DOHH2 (cell line): ENCODE data around the gene BNIP5.

ENCODE experiments used
- H3F3A ChIP-seq: fragments of 200-600 bp; sonication (generic), shearing (Covaris generic); 2 replicates; pipeline ENCODE4 v1.6.0; 2016; ENCODE audit warnings: antibody characterized with exemption, mild to moderate bottlenecking; ENCODE audit not compliant: control insufficient read depth, insufficient read depth
- H3K27ac ChIP-seq: fragments of 200-600 bp; sonication (generic); 2 replicates; pipeline ENCODE4 v1.5.1; 2014; ENCODE audit warnings: low read depth, mild to moderate bottlenecking, low read length, moderate library complexity
- H3K27me3 ChIP-seq: fragments of 200-600 bp; sonication (generic); 2 replicates; pipeline ENCODE4 v1.6.1; 2014; ENCODE audit warnings: mild to moderate bottlenecking, low read length, mixed read lengths; ENCODE audit not compliant: control insufficient read depth
- H3K36me3 ChIP-seq: fragments of 200-600 bp; sonication (generic); 2 replicates; pipeline ENCODE4 v1.6.1; 2014; ENCODE audit warnings: mild to moderate bottlenecking, low read length, moderate library complexity, mixed read lengths; ENCODE audit not compliant: control insufficient read depth
- H3K4me1 ChIP-seq: fragments of 200-600 bp; sonication (generic); 2 replicates; pipeline ENCODE4 v1.6.1; 2014; ENCODE audit warnings: mild to moderate bottlenecking, low read length, mixed read lengths; ENCODE audit not compliant: control insufficient read depth
- H3K4me2 ChIP-seq: fragments of 200-600 bp; sonication (generic); 2 replicates; pipeline ENCODE4 v1.6.0; 2014; ENCODE audit warnings: mild to moderate bottlenecking, low read length, moderate library complexity
- H3K4me3 ChIP-seq: fragments of 200-600 bp; sonication (generic); 2 replicates; pipeline ENCODE4 v1.5.1; 2014; ENCODE audit warnings: mild to moderate bottlenecking, low read length, mixed read lengths
- H3K79me2 ChIP-seq: fragments of 200-600 bp; sonication (generic); 2 replicates; pipeline ENCODE4 v1.6.1; 2014; ENCODE audit warnings: mild to moderate bottlenecking, low read length, mixed read lengths; ENCODE audit not compliant: control insufficient read depth
- H3K9me2 ChIP-seq: fragments of 200-600 bp; sonication (generic); replicated peaks from 2 replicates; pipeline ENCODE4 v1.6.1; 2014; ENCODE audit warnings: mild to moderate bottlenecking, low read length, mixed read lengths; ENCODE audit not compliant: control insufficient read depth
- H3K9me3 ChIP-seq: fragments of 200-600 bp; sonication (generic); 2 replicates; pipeline ENCODE4 v1.6.1; 2014; ENCODE audit warnings: antibody characterized with exemption, low read length, mixed read lengths; ENCODE audit not compliant: control insufficient read depth, insufficient read depth
- H4K20me1 ChIP-seq: fragments of 200-600 bp; sonication (generic); 2 replicates; pipeline ENCODE4 v1.6.0; 2014; ENCODE audit warnings: low read depth, mild to moderate bottlenecking, antibody characterized with exemption, low read length, moderate library complexity; ENCODE audit not compliant: control insufficient read depth, insufficient read depth
- CTCF ChIP-seq: fragments of 200-600 bp; sonication (generic); IDR thresholded peaks from one replicate; pipeline ENCODE4 v1.5.1; 2014; ENCODE audit warnings: antibody characterized with exemption, mild to moderate bottlenecking, low read depth, low read length; ENCODE audit not compliant: poor library complexity, severe bottlenecking
- EZH2phosphoT487 ChIP-seq: fragments of 200-600 bp; sonication (generic); IDR thresholded peaks from 2 replicates; pipeline ENCODE4 v1.6.1; 2017; ENCODE audit warnings: borderline replicate concordance, mild to moderate bottlenecking, antibody characterized with exemption, low read length, moderate library complexity, mixed read lengths

The BNIP5 gene

DNA sequence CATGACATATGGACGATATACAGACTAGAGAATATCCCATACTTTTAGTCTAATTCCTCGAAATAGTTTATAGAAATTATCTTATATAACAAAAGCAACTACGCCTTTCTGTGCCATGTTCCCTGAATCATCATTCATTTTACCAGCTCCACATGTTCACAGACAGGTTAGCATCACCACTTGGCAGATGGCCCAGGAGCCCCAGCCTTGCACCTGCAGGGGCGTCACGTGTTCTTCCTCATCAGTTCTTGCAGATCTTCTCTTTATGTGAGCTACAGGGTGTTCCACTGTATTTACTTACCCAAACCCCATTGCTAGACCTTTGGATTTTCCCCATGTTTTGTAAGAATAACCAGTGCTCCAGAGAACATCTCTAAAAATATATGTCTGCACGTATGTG lies 12.6 kb upstream of the BNIP5 start:
- H3K4me2 ChIP-seq: peak overlapping the region; percentile 41
- H3K27me3 ChIP-seq: no peaks in the 10 kb centered on the region
- no peaks in the 10 kb centered on the region for H3F3A ChIP-seq
- H4K20me1 ChIP-seq: no peaks in the 10 kb centered on the region
- H3K36me3 ChIP-seq: no peaks in the 10 kb centered on the region
- TF ChIP-seq EZH2phosphoT487 (no peak), CTCF (no peak)
- H3K4me3 ChIP-seq: no peak overlapping the region
- no peaks in the 10 kb centered on the region for H3K79me2 ChIP-seq
- peaks cover 22% of the 10 kb centered on the region for H3K4me1 ChIP-seq
- H3K27ac ChIP-seq: no peak overlapping the region
- no peaks in the 10 kb centered on the region for H3K9me2 ChIP-seq
- peaks cover 4% of the 10 kb centered on the region; the same call in 1 of the 2 replicates for H3K9me3 ChIP-seq

DNA sequence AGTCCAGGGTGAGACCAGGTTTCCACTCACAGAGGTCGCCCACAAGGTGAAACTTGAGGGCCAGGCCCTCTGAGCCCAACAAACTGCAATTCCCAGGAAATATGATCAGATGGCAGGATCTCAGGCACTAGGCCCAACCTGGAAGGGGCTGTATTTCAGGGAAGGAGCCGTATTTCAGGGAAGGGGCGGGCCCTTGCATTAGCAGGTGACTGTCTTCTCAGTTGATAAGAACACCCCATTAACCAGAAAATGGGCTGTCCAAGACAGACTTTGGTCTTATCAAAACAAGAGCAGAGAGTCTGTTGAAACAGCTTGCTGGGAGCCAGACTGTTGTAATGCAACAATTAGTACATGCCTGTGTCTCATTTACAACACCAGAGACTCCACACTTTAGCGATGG lies 10.9 kb upstream of the BNIP5 start:
- Histone ChIP-seq H3F3A (no peaks in the 10 kb centered on the region), H3K9me3 (peaks cover 4% of the 10 kb centered on the region; the same call in 1 of the 2 replicates), H4K20me1 (no peaks in the 10 kb centered on the region), H3K4me1 (peaks cover 22% of the 10 kb centered on the region), H3K9me2 (no peaks in the 10 kb centered on the region), H3K27me3 (peaks cover 4% of the 10 kb centered on the region; the same call in 1 of the 2 replicates), H3K27ac (no peak overlapping the region), H3K4me3 (no peak overlapping the region), H3K4me2 (no peak overlapping the region), H3K79me2 (no peaks in the 10 kb centered on the region), H3K36me3 (no peaks in the 10 kb centered on the region)
- TF ChIP-seq CTCF (no peak), EZH2phosphoT487 (no peak)

DNA sequence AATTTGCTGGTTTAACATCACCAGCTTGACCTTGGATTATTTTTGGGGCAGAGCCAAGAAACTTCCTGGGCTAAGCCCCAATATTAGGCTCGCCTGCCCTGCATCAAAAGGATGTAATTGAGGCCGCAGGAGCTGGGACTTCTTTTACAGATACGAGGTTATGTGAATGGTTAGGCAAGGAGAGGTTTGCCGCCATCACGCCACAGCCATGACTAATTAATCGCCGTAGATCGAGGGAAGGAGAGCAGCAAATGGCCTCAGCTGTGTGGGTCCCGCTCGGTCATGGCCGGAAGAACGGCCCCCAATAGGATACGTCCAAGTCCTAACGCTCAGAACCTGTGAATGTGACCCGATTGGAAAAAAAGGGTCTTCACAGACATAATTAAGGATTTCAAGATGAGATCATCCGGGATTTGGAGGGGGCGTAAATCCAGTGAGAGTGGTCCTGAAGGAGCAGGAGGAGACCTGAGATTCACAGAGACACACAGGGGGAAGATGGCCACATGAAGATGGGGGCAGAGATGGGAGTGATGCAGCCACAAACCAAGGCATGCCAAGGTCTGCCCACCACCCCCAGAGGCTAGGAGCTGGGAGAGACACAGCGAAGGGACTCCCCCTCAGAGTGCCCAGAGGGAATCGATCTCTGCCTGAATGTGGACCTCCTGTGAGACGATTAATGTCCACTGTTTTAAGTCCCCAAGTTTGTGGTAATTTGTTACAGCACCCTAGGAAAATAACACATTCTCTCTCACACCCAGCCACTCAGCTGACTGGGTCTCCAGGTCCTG lies 10.0 kb upstream of the BNIP5 start:
- TF ChIP-seq CTCF (no peak), EZH2phosphoT487 (no peak)
- no peak overlapping the region for H3K4me3 ChIP-seq
- no peak overlapping the region for H3K4me2 ChIP-seq
- H3K4me1 ChIP-seq: peaks cover 22% of the 10 kb centered on the region
- no peaks in the 10 kb centered on the region for H3K9me3 ChIP-seq
- H3K36me3 ChIP-seq: no peaks in the 10 kb centered on the region
- H3F3A ChIP-seq: no peaks in the 10 kb centered on the region
- no peaks in the 10 kb centered on the region for H3K9me2 ChIP-seq
- no peaks in the 10 kb centered on the region for H4K20me1 ChIP-seq
- H3K27me3 ChIP-seq: peaks cover 4% of the 10 kb centered on the region; the same call in 1 of the 2 replicates
- H3K79me2 ChIP-seq: no peaks in the 10 kb centered on the region
- H3K27ac ChIP-seq: no peak overlapping the region
